ENCODE results near the gene KCNK4.

KCNK4 gene

GRCh38 chr11:64268025-64268892 lies 22.8 kb upstream of the KCNK4 start:
- DNase-seq (ENCODE audit: low read depth in 2 of 3, low spot score in 2 of 3) = no peak

- DNase-seq (ENCODE audit: low read depth in 2 of 3, low spot score in 2 of 3) = peak in 2 of 3 experiments; percentile 19 to 38
Measured at GRCh38 chr11:64268893-64269539, 22.1 kb upstream of the KCNK4 start.

- peak; percentile 89 to 98 (median 96) for DNase-seq (ENCODE audit: low read depth in 2 of 3, low spot score in 2 of 3)
Measured at GRCh38 chr11:64269540-64270220, 21.4 kb upstream of the KCNK4 start.

GRCh38 chr11:64275031-64275800 lies 15.9 kb upstream of the KCNK4 start:
- no peak for DNase-seq (ENCODE audit: low read depth in 2 of 3, low spot score in 2 of 3)

- no peak for DNase-seq (ENCODE audit: low read depth in 2 of 3, low spot score in 2 of 3)
Measured at GRCh38 chr11:64275841-64276240, 15.3 kb upstream of the KCNK4 start.

- DNase-seq (ENCODE audit: low read depth in 2 of 3, low spot score in 2 of 3) = no peak
Measured at GRCh38 chr11:64276653-64277431, 14.3 kb upstream of the KCNK4 start.

GRCh38 chr11:64278576-64279190 lies 12.4 kb upstream of the KCNK4 start:
- no peak for DNase-seq (ENCODE audit: low read depth in 2 of 3, low spot score in 2 of 3)

- no peak for DNase-seq (ENCODE audit: low read depth in 2 of 3, low spot score in 2 of 3)
Measured at GRCh38 chr11:64281957-64282770, 8.9 kb upstream of the KCNK4 start.

- DNase-seq (ENCODE audit: low read depth in 2 of 3, low spot score in 2 of 3) = no peak
Measured at GRCh38 chr11:64283092-64283491, 8.0 kb upstream of the KCNK4 start.

- peak; percentile 79 to 91 (median 84) for DNase-seq (ENCODE audit: low read depth in 2 of 3, low spot score in 2 of 3)
Measured at GRCh38 chr11:64284048-64284961, 6.8 kb upstream of the KCNK4 start, which contains the start of gene BAD. TSS of gene BAD (minus strand) at chr11:64284665. CDS start at chr11:64284368, 297 bp downstream.

GRCh38 chr11:64284962-64285884 lies 5.9 kb upstream of the KCNK4 start, which contains the start of gene GPR137:
TSS of gene GPR137 (plus strand) at chr11:64285848. CDS start at chr11:64286525, 677 bp downstream.
- DNase-seq (ENCODE audit: low read depth in 2 of 3, low spot score in 2 of 3) = peak; percentile 85 to 99 (median 95)

GRCh38 chr11:64285885-64286800 lies 5.0 kb upstream of the KCNK4 start:
- no peak for DNase-seq (ENCODE audit: low read depth in 2 of 3, low spot score in 2 of 3)

GRCh38 chr11:64286801-64287159 lies 4.3 kb upstream of the KCNK4 start:
- DNase-seq (ENCODE audit: low read depth in 2 of 3, low spot score in 2 of 3) = no peak

GRCh38 chr11:64287676-64288352 lies 3.3 kb upstream of the KCNK4 start:
- no peak for DNase-seq (ENCODE audit: low read depth in 2 of 3, low spot score in 2 of 3)

- no peak for DNase-seq (ENCODE audit: low read depth in 2 of 3, low spot score in 2 of 3)
Measured at GRCh38 chr11:64288353-64288750, 2.8 kb upstream of the KCNK4 start.

All from activated CD8-positive, alpha-beta memory T cell treated with anti-CD3 and anti-CD28 coated beads for 48 hours (primary cell).